ENCODE results near the gene EFHC1. TPM values are rescaled to one million over a fixed set of nuclear protein-coding genes. Genes with fewer than 3 reads are reported as not detected.

The EFHC1 gene
- total RNA-seq, 1 experiment from 2014 or later = 13.2 TPM

DNA sequence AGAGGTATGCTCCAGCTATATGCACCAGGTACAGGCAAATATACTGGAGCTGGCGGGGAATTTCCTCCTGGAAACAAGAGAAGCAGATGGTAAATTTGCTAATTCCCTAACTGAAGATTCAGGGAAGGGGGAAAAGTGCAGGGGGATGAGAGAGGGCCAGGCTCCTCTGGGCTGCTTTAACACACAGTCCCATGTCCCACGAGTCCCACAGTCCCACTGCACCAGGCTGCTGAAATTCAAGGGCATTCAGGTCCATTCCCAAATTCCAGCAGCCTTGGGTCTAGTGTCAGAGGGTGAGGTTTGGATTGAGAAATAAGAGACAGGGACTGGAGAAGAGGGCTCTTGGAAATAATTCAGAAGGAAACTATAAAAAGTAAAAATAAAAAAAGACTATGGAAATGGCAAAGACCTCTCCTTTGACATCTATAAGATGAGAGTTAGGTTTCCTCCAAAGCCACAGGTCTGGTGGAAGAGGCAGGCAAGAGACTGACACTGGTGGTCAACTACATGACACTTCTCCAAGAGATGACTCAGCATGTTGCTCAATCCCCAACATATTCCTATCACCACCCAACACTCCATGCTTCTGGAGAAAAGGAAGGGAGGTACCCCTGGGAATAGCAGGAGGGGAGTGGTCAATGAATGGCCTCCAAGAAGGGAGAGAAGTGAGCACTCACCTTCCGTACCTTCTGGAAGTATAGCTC lies 87.6 kb downstream of the EFHC1 start:
- no peak overlapping the region for H3K9ac ChIP-seq (ENCODE audit: extremely low read depth, insufficient read length, low read length)
- Mint-ChIP-seq H3K9me3 (no peaks in the 10 kb centered on the region), H3K4me1 (peaks cover 33% of the 10 kb centered on the region in 2 experiments), H3K27ac (peak overlapping the region in 2 of 3 experiments; percentile 31 to 65; a peak in 3 of 7 replicates), H3K36me3 (ENCODE audit: insufficient read depth in 1 of 3, low read depth in 3 of 3) (peaks cover 14 to 53% (median 32%) of the 10 kb centered on the region in 3 experiments; a peak in 6 of 7 replicates), H3K27me3 (ENCODE audit: low read depth) (no peaks in the 10 kb centered on the region), H3K4me3 (no peak overlapping the region)
- no peaks in the 10 kb centered on the region for H3K27me3 ChIP-seq (ENCODE audit: insufficient read depth, low read length)
- H3K27ac ChIP-seq (ENCODE audit: insufficient read length, low read depth, low read length) = no peak overlapping the region
- no peak overlapping the region for H3K18ac ChIP-seq (ENCODE audit: insufficient read length, low read depth, low read length)
- no peak overlapping the region for H2BK20ac ChIP-seq (ENCODE audit: low read depth, low read length, poor library complexity, severe bottlenecking)
- H2BK15ac ChIP-seq (ENCODE audit: low read depth, low read length) = no peak overlapping the region
- TF ChIP-seq, protein P1, sequence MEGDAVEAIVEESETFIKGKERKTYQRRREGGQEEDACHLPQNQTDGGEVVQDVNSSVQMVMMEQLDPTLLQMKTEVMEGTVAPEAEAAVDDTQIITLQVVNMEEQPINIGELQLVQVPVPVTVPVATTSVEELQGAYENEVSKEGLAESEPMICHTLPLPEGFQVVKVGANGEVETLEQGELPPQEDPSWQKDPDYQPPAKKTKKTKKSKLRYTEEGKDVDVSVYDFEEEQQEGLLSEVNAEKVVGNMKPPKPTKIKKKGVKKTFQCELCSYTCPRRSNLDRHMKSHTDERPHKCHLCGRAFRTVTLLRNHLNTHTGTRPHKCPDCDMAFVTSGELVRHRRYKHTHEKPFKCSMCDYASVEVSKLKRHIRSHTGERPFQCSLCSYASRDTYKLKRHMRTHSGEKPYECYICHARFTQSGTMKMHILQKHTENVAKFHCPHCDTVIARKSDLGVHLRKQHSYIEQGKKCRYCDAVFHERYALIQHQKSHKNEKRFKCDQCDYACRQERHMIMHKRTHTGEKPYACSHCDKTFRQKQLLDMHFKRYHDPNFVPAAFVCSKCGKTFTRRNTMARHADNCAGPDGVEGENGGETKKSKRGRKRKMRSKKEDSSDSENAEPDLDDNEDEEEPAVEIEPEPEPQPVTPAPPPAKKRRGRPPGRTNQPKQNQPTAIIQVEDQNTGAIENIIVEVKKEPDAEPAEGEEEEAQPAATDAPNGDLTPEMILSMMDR (conservative IDR thresholded peaks at IDR 0.05) = no peak
- H2BK12ac ChIP-seq (ENCODE audit: insufficient read length, low read depth, low read length) = no peak overlapping the region
- no peaks in the 10 kb centered on the region for H4K20me1 ChIP-seq (ENCODE audit: control insufficient read depth, insufficient read depth, insufficient read length)
- H4K5ac ChIP-seq (ENCODE audit: insufficient read length, low read depth, low read length) = no peak overlapping the region
- WGBS (ENCODE audit: extremely low coverage, insufficient read length, low lambda C conversion rate) = no CpG with 5 or more reads among the region's 3 CpGs
- H3K23me2 ChIP-seq (ENCODE audit: insufficient read length, low read depth, low read length, poor library complexity, severe bottlenecking) = no peaks in the 10 kb centered on the region
- H4K8ac ChIP-seq (replicated peaks; ENCODE audit: insufficient read length, low read depth, low read length) = no peak overlapping the region
- no peak overlapping the region for H2BK5ac ChIP-seq (ENCODE audit: insufficient read length, low read length)
- H3K4ac ChIP-seq (ENCODE audit: low read depth, low read length) = no peak overlapping the region
- no peak overlapping the region for H3K23ac ChIP-seq (ENCODE audit: insufficient read length, low read depth, low read length)
- no peaks in the 10 kb centered on the region for H3K9me3 ChIP-seq (ENCODE audit: control insufficient read depth, low read depth, low read length)
- no peak overlapping the region for H2AK5ac ChIP-seq (ENCODE audit: insufficient read length, low read length)
- no peak overlapping the region for H3T11ph ChIP-seq (ENCODE audit: low read length)
- no peak for DNase-seq
- H3K79me2 ChIP-seq (ENCODE audit: insufficient read depth, low read length) = no peaks in the 10 kb centered on the region
- no peak overlapping the region for H3K4me2 ChIP-seq (ENCODE audit: insufficient read depth, insufficient read length, low read length)
- peaks cover 4% of the 10 kb centered on the region; the same call in 1 of the 2 replicates for H3K4me1 ChIP-seq (ENCODE audit: insufficient read depth, low read length)
- no peaks in the 10 kb centered on the region for H3K79me1 ChIP-seq (ENCODE audit: insufficient read depth, low read depth, low read length, poor library complexity, severe bottlenecking)
- no peak overlapping the region for H4K91ac ChIP-seq (ENCODE audit: insufficient read length, low read depth, low read length)
- no peak overlapping the region; the same call in 1 of the 2 replicates for H3K14ac ChIP-seq (ENCODE audit: insufficient read depth, low read length)
- no peak overlapping the region for H2AFZ ChIP-seq (ENCODE audit: low read length)
- no peak overlapping the region for H3K56ac ChIP-seq (ENCODE audit: insufficient read length, low read depth, low read length)
- H2BK120ac ChIP-seq (ENCODE audit: low read depth, low read length, poor library complexity, severe bottlenecking) = no peak overlapping the region

All from H9 (cell line).